ENCODE results near the gene UBASH3B. TPM values are rescaled to one million over a fixed set of nuclear protein-coding genes. Genes with fewer than 3 reads are reported as not detected.
"Not testable (repeated sequence)": the region's sequence is repeated elsewhere in the genome, so short reads cannot be mapped to it uniquely, and the experiment has no call there.

The UBASH3B gene
- polyA plus RNA-seq, 1 experiment = 19.1 TPM

- no peaks in the 10 kb centered on the region for H3K27me3 ChIP-seq (ENCODE audit: control insufficient read depth, insufficient read depth, low read length)
- H3K9me3 ChIP-seq (ENCODE audit: control insufficient read depth, insufficient read depth, low read length) = peaks cover 2% of the 10 kb centered on the region; the same call in 1 of the 2 replicates
- no peak overlapping the region for H3K27ac ChIP-seq (ENCODE audit: low read depth, low read length)
- POLR2A ChIA-PET = no interaction called here
- CTCF ChIA-PET = interaction anchor here (1.3 to 1.8 kb wide), 2 partner anchors 47 to 206 kb away, joined by 4 to 5 read pairs; no protein-coding TSS in a partner anchor
- DNase-seq (ENCODE audit: low read depth, low spot score) = no peak
- no peak for TF ChIP-seq CTCF (IDR thresholded peaks at IDR 0.05; ENCODE audit: low read depth, low read length)
- no peak overlapping the region for H3K4me3 ChIP-seq (ENCODE audit: low read depth, low read length)
Measured at GRCh38 chr11:122816761-122817520, 161.4 kb downstream of the UBASH3B start.

- CTCF ChIA-PET = interaction anchor here (2.9 kb wide), 1 partner anchor 34 kb away, joined by 10 read pairs; no protein-coding TSS in a partner anchor
- no peak overlapping the region for H3K4me3 ChIP-seq (ENCODE audit: low read depth, low read length)
- no peaks in the 10 kb centered on the region for H3K27me3 ChIP-seq (ENCODE audit: control insufficient read depth, insufficient read depth, low read length)
- H3K9me3 ChIP-seq (ENCODE audit: control insufficient read depth, insufficient read depth, low read length) = peaks cover 2% of the 10 kb centered on the region; the same call in 1 of the 2 replicates
- no peak overlapping the region for H3K27ac ChIP-seq (ENCODE audit: low read depth, low read length)
- POLR2A ChIA-PET = no interaction called here
- no peak for TF ChIP-seq CTCF (IDR thresholded peaks at IDR 0.05; ENCODE audit: low read depth, low read length)
- no peak for DNase-seq (ENCODE audit: low read depth, low spot score)
Measured at GRCh38 chr11:122820158-122820557, 164.6 kb downstream of the UBASH3B start.

GRCh38 chr11:122821169-122821568 is 165.6 kb downstream of the UBASH3B start:
- DNase-seq (ENCODE audit: low read depth, low spot score) = no peak
- Histone ChIP-seq H3K4me3 (ENCODE audit: low read depth, low read length) (no peak overlapping the region), H3K27ac (ENCODE audit: low read depth, low read length) (no peak overlapping the region), H3K27me3 (ENCODE audit: control insufficient read depth, insufficient read depth, low read length) (no peaks in the 10 kb centered on the region), H3K9me3 (ENCODE audit: control insufficient read depth, insufficient read depth, low read length) (peaks cover 2% of the 10 kb centered on the region; the same call in 1 of the 2 replicates)
- no peak for TF ChIP-seq CTCF (IDR thresholded peaks at IDR 0.05; ENCODE audit: low read depth, low read length)
- ChIA-PET POLR2A (no interaction called here), CTCF (interaction anchor here (0.9 to 2.9 kb wide), 4 partner anchors 33 to 193 kb away, joined by 5 to 10 read pairs (median 5); no protein-coding TSS in a partner anchor)

GRCh38 chr11:122822241-122822640 is 166.7 kb downstream of the UBASH3B start:
- CTCF ChIA-PET = interaction anchor here (1.4 kb wide), 1 partner anchor 41 kb away, joined by 5 read pairs; no protein-coding TSS in a partner anchor
- no peak for TF ChIP-seq CTCF (IDR thresholded peaks at IDR 0.05; ENCODE audit: low read depth, low read length)

GRCh38 chr11:122823564-122823963 is 168.0 kb downstream of the UBASH3B start:
- H3K9me3 ChIP-seq (ENCODE audit: control insufficient read depth, insufficient read depth, low read length) = peaks cover 2% of the 10 kb centered on the region; the same call in 1 of the 2 replicates
- no peak for DNase-seq (ENCODE audit: low read depth, low spot score)
- no peak for TF ChIP-seq CTCF (IDR thresholded peaks at IDR 0.05; ENCODE audit: low read depth, low read length)
- no peaks in the 10 kb centered on the region for H3K27me3 ChIP-seq (ENCODE audit: control insufficient read depth, insufficient read depth, low read length)
- ChIA-PET CTCF (no interaction called here), POLR2A (no interaction called here)
- no peak overlapping the region for H3K4me3 ChIP-seq (ENCODE audit: low read depth, low read length)
- no peak overlapping the region for H3K27ac ChIP-seq (ENCODE audit: low read depth, low read length)

More at GRCh38 chr11:122822241-122822640, 166.7 kb downstream of the UBASH3B start:
- no peaks in the 10 kb centered on the region for H3K27me3 ChIP-seq (ENCODE audit: control insufficient read depth, insufficient read depth, low read length)
- H3K4me3 ChIP-seq (ENCODE audit: low read depth, low read length) = no peak overlapping the region
- DNase-seq (ENCODE audit: low read depth, low spot score) = no peak
- POLR2A ChIA-PET = no interaction called here
- peaks cover 2% of the 10 kb centered on the region; the same call in 1 of the 2 replicates for H3K9me3 ChIP-seq (ENCODE audit: control insufficient read depth, insufficient read depth, low read length)
- no peak overlapping the region for H3K27ac ChIP-seq (ENCODE audit: low read depth, low read length)

GRCh38 chr11:122829371-122829770 is 173.8 kb downstream of the UBASH3B start:
- H3K4me3 ChIP-seq (ENCODE audit: low read depth, low read length); H3K9me3 ChIP-seq (ENCODE audit: control insufficient read depth, insufficient read depth, low read length); H3K27me3 ChIP-seq (ENCODE audit: control insufficient read depth, insufficient read depth, low read length); POLR2A ChIA-PET; DNase-seq (ENCODE audit: low read depth, low spot score); CTCF ChIA-PET; H3K27ac ChIP-seq (ENCODE audit: low read depth, low read length): not testable (repeated sequence)

- H3K27me3 ChIP-seq (ENCODE audit: control insufficient read depth, insufficient read depth, low read length); H3K27ac ChIP-seq (ENCODE audit: low read depth, low read length); DNase-seq (ENCODE audit: low read depth, low spot score); H3K4me3 ChIP-seq (ENCODE audit: low read depth, low read length); H3K9me3 ChIP-seq (ENCODE audit: control insufficient read depth, insufficient read depth, low read length); POLR2A ChIA-PET: not testable (repeated sequence)
- CTCF ChIA-PET = interaction anchor here (0.9 to 2.9 kb wide), 3 partner anchors 21 to 203 kb away, joined by 3 to 10 read pairs (median 7); no protein-coding TSS in a partner anchor
Measured at GRCh38 chr11:122832297-122832696, 176.8 kb downstream of the UBASH3B start.
